Activated CD8-positive, alpha-beta T cell treated with anti-CD3 and anti-CD28 coated beads for 36 hours (primary cell): ENCODE results near the gene TANK. TPM values are rescaled to one million over a fixed set of nuclear protein-coding genes. Genes with fewer than 3 reads are reported as not detected.

Source experiments
- ATAC-seq: fragments of 200-7000 bp; cut with Tn5 transposase; one replicate; pipeline ENCODE4 v1.10.0; 2021; ENCODE audit warnings: mild to moderate bottlenecking, moderate library complexity
- CTCF ChIA-PET: fragments of 350-600 bp; sonication (Branson Sonifier 250); formaldehyde crosslinking; loops from one replicate; lab custom pipeline; 2021; ENCODE audit warnings: antibody characterized with exemption; lab: Charles Lee
- POLR2A ChIA-PET: fragments of 350-600 bp; sonication (Branson Sonifier 250); formaldehyde crosslinking; loops from one replicate; lab custom pipeline; 2021; ENCODE audit warnings: antibody characterized with exemption; lab: Charles Lee
- DNase-seq: peaks from one replicate; pipeline ENCODE4 v3.0.0-alpha.2; 2020
- H3K27ac Mint-ChIP-seq: one replicate; pipeline ENCODE4 v1.8.0; 2021; ENCODE audit warnings: mild to moderate bottlenecking, mixed read lengths
- H3K27me3 Mint-ChIP-seq: one replicate; pipeline ENCODE4 v1.8.0; 2021; ENCODE audit warnings: mixed read lengths
- H3K36me3 Mint-ChIP-seq: one replicate; pipeline ENCODE4 v1.8.0; 2021; ENCODE audit warnings: low read depth, mixed read lengths
- H3K4me1 Mint-ChIP-seq: one replicate; pipeline ENCODE4 v1.8.0; 2021; ENCODE audit warnings: low read depth, mixed read lengths
- H3K4me3 Mint-ChIP-seq: one replicate; pipeline ENCODE4 v1.8.0; 2021; ENCODE audit warnings: mild to moderate bottlenecking, moderate library complexity, mixed read lengths
- H3K9me3 Mint-ChIP-seq: one replicate; pipeline ENCODE4 v1.8.0; 2021; ENCODE audit warnings: mixed read lengths
- CTCF ChIP-seq: fragments of 200-600 bp; IDR thresholded peaks from one replicate; pipeline ENCODE4 v1.8.0; 2022; ENCODE audit warnings: antibody characterized with exemption, mild to moderate bottlenecking
- intact Hi-C: fragments of 100-400 bp; cut with micrococcal nuclease; formaldehyde crosslinking; loops from one replicate; pipeline ENCODE4 v1.10.0; 2022
- total RNA-seq, 2 experiments: library from RNA; stranded (reverse); gene quantifications; one replicate each; pipeline ENCODE4 v1.2.3, GENCODE V29; 2021

Gene TANK
- total RNA-seq, 2 experiments from 2014 or later = 49.2 to 51.6 TPM

- Mint-ChIP-seq H3K4me3 (peak overlapping the region; percentile 78), H3K4me1 (peaks cover 41% of the 10 kb centered on the region), H3K27me3 (peaks cover 10% of the 10 kb centered on the region), H3K27ac (peak overlapping the region; percentile 89), H3K36me3 (peaks cover 4% of the 10 kb centered on the region), H3K9me3 (no peaks in the 10 kb centered on the region)
- ATAC-seq = no peak
- no peak for TF ChIP-seq CTCF
- ChIA-PET CTCF (interaction anchor here (1.1 to 1.2 kb wide), 2 partner anchors 8 to 23 kb away, joined by 3 to 4 read pairs; no protein-coding TSS in a partner anchor), POLR2A (no interaction called here)
- intact Hi-C loops = loop anchor here (10.0 kb wide), 1 partner anchor 171 kb away; no protein-coding TSS in a partner anchor
- DNase-seq = no peak
These were observed 85.4 kb downstream of the TANK start for GRCh38 chr2:161245671-161246070.

GRCh38 chr2:161246281-161246680, 86.1 kb downstream of the TANK start:
- ChIA-PET POLR2A (no interaction called here), CTCF (interaction anchor here (0.7 to 1.6 kb wide), 5 partner anchors 9 to 32 kb away, joined by 3 to 6 read pairs (median 3); no protein-coding TSS in a partner anchor)
- H3K4me3 Mint-ChIP-seq = peak overlapping the region; percentile 78
- ATAC-seq = no peak
- H3K36me3 Mint-ChIP-seq = peaks cover 4% of the 10 kb centered on the region
- no peak for DNase-seq
- H3K9me3 Mint-ChIP-seq = no peaks in the 10 kb centered on the region
- H3K4me1 Mint-ChIP-seq = peaks cover 45% of the 10 kb centered on the region
- peak overlapping the region; percentile 25 for H3K27ac Mint-ChIP-seq
- no peak for TF ChIP-seq CTCF
- peaks cover 10% of the 10 kb centered on the region for H3K27me3 Mint-ChIP-seq
- intact Hi-C loops = loop anchor here (10.0 kb wide), 1 partner anchor 171 kb away; no protein-coding TSS in a partner anchor

GRCh38 chr2:161250864-161251436, 90.7 kb downstream of the TANK start:
- H3K27ac Mint-ChIP-seq = no peak overlapping the region
- H3K27me3 Mint-ChIP-seq = peaks cover 4% of the 10 kb centered on the region
- ChIA-PET CTCF (interaction anchor here (0.8 to 3.3 kb wide), 11 partner anchors 8 to 187 kb away, joined by 3 to 21 read pairs (median 6); no protein-coding TSS in a partner anchor), POLR2A (no interaction called here)
- intact Hi-C loops = no loop called here
- no peak for DNase-seq
- peak; percentile 38 for TF ChIP-seq CTCF
- peak; percentile 51 for ATAC-seq
- H3K9me3 Mint-ChIP-seq = no peaks in the 10 kb centered on the region
- no peak overlapping the region for H3K4me3 Mint-ChIP-seq
- H3K4me1 Mint-ChIP-seq = peaks cover 20% of the 10 kb centered on the region
- peaks cover 4% of the 10 kb centered on the region for H3K36me3 Mint-ChIP-seq

GRCh38 chr2:161257123-161257952, 97.1 kb downstream of the TANK start:
- ATAC-seq = no peak
- no peaks in the 10 kb centered on the region for H3K27me3 Mint-ChIP-seq
- no peaks in the 10 kb centered on the region for H3K36me3 Mint-ChIP-seq
- no peaks in the 10 kb centered on the region for H3K4me1 Mint-ChIP-seq
- no peaks in the 10 kb centered on the region for H3K9me3 Mint-ChIP-seq
- ChIA-PET POLR2A (no interaction called here), CTCF (interaction anchor here (1.1 to 1.5 kb wide), 2 partner anchors 16 to 34 kb away, joined by 4 to 7 read pairs; no protein-coding TSS in a partner anchor)
- intact Hi-C loops = no loop called here
- H3K27ac Mint-ChIP-seq = no peak overlapping the region
- H3K4me3 Mint-ChIP-seq = no peak overlapping the region
- no peak for DNase-seq
- TF ChIP-seq CTCF = no peak
